ENCODE measurements around the gene SUSD2.

SUSD2 gene

DNA sequence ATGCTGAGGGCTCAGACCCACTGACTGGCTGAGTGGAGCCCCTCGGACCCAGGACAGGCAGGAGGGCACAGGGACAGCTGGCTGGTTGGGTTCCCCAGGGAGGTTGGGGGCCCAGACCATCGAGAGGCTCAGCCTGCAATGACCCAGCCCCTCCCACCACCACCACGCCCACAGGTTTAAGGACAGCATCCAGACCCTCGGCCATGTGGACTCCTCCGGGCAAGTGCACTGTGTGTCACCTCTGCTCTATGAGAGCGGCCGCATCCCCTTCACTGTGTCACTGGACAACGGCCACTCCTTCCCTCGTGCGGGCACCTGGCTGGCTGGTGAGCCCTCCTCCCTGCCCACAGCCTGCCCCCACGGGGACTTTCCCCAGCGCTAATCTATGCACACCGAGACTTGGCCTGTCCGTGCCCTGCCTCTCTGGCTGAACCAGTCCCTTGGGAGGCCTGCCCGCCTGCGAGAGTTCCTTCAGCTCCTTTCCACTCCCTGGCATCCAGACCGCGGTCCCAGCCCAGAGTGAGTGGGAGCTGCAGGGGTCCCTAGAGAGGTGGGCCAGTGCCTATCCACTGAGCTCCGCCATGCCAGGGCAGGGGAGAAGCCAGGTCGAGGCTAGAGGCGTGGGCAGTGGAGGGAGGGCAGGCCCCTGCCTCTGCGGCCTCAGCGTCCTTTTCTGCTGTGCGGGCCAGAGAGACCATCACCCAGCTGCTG, 2.2 kb downstream of the SUSD2 start:
- Histone ChIP-seq H3K36me3 (replicated peaks) (no peaks in the 10 kb centered on the region), H3K4me3 (ENCODE audit: low read depth, low read length) (no peak overlapping the region), H3K27me3 (replicated peaks) (no peaks in the 10 kb centered on the region), H3K27ac (no peak overlapping the region)
- TF ChIP-seq, protein P1, sequence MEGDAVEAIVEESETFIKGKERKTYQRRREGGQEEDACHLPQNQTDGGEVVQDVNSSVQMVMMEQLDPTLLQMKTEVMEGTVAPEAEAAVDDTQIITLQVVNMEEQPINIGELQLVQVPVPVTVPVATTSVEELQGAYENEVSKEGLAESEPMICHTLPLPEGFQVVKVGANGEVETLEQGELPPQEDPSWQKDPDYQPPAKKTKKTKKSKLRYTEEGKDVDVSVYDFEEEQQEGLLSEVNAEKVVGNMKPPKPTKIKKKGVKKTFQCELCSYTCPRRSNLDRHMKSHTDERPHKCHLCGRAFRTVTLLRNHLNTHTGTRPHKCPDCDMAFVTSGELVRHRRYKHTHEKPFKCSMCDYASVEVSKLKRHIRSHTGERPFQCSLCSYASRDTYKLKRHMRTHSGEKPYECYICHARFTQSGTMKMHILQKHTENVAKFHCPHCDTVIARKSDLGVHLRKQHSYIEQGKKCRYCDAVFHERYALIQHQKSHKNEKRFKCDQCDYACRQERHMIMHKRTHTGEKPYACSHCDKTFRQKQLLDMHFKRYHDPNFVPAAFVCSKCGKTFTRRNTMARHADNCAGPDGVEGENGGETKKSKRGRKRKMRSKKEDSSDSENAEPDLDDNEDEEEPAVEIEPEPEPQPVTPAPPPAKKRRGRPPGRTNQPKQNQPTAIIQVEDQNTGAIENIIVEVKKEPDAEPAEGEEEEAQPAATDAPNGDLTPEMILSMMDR (IDR thresholded peaks at IDR 0.05; ENCODE audit: low read depth, low read length, missing control alignments), result no peak
- no peak for DNase-seq
- in situ Hi-C loops (cut with HindIII; ENCODE audit: low pct_ligation_motif_present, low sequenced_read_pairs), result no loop called here

DNA sequence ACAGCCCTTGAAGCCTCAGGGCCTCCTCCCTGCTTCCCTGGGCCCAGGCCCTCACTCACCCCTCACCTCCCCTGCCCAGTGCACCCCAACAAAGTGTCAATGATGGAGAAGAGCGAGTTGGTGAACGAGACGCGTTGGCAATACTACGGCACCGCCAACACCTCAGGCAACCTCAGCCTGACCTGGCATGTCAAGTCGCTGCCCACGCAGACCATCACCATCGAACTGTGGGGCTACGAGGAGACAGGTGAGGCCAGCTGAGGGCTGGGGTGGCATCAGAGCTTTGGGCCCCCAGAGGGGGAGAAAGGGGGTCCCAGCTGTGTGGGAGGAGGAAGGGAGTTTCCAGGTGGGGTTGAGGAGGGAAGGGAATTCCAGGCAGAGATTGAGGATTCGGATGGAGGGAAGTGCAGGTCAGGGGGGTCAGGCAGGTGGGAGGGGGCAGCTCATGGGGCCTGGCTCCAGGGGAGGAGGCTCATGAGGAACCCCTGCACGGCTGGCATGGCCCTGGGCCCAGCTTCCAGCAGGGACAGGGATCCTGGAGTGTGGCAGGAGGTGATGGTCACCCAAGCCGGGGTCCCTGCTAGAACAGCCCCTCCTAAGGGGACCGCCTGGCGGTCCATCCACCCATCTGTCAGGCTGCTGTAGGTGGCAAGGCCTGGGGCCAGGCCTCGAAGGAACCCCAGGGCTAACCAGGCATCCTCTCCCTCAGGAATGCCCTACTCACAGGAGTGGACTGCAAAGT, 2.9 kb downstream of the SUSD2 start:
- no peak for DNase-seq
- no peak overlapping the region for H3K27ac ChIP-seq

DNA sequence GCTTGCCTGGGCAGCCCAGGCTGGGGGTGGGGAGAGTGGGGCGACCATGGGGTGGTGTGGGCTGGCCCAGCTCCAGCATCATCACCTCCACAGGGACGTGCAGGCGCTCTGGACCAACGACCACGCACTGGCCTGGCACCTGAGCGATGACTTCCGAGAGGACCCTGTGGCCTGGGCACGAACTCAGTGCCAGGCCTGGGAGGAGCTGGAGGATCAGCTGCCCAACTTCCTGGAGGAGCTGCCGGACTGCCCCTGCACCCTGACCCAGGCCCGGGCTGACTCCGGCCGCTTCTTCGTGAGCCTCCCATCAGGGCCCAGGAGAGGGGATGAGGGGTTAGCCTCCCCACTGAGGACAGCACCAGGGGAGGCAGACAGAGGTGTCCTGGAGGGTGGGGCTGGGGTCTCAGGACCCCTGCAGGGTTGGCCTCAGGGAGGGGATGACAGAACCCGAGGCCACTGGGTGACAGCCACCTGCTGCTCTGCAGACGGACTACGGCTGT, 3.8 kb downstream of the SUSD2 start:
- H3K27me3 ChIP-seq (replicated peaks), result no peaks in the 10 kb centered on the region
- H3K27ac ChIP-seq, result no peak overlapping the region
- in situ Hi-C loops (cut with HindIII; ENCODE audit: low pct_ligation_motif_present, low sequenced_read_pairs), result no loop called here
- DNase-seq, result no peak
- TF ChIP-seq, protein P1 (IDR thresholded peaks at IDR 0.05; ENCODE audit: low read depth, low read length, missing control alignments), result no peak
- H3K36me3 ChIP-seq (replicated peaks), result no peaks in the 10 kb centered on the region
- no peak overlapping the region for H3K4me3 ChIP-seq (ENCODE audit: low read depth, low read length)

More for the DNA sequence above, 2.9 kb downstream of the SUSD2 start:
- H3K27me3 ChIP-seq (replicated peaks), result no peaks in the 10 kb centered on the region
- H3K4me3 ChIP-seq (ENCODE audit: low read depth, low read length), result no peak overlapping the region
- TF ChIP-seq, protein P1 (IDR thresholded peaks at IDR 0.05; ENCODE audit: low read depth, low read length, missing control alignments), result no peak
- no peaks in the 10 kb centered on the region for H3K36me3 ChIP-seq (replicated peaks)
- in situ Hi-C loops (cut with HindIII; ENCODE audit: low pct_ligation_motif_present, low sequenced_read_pairs), result no loop called here

DNA sequence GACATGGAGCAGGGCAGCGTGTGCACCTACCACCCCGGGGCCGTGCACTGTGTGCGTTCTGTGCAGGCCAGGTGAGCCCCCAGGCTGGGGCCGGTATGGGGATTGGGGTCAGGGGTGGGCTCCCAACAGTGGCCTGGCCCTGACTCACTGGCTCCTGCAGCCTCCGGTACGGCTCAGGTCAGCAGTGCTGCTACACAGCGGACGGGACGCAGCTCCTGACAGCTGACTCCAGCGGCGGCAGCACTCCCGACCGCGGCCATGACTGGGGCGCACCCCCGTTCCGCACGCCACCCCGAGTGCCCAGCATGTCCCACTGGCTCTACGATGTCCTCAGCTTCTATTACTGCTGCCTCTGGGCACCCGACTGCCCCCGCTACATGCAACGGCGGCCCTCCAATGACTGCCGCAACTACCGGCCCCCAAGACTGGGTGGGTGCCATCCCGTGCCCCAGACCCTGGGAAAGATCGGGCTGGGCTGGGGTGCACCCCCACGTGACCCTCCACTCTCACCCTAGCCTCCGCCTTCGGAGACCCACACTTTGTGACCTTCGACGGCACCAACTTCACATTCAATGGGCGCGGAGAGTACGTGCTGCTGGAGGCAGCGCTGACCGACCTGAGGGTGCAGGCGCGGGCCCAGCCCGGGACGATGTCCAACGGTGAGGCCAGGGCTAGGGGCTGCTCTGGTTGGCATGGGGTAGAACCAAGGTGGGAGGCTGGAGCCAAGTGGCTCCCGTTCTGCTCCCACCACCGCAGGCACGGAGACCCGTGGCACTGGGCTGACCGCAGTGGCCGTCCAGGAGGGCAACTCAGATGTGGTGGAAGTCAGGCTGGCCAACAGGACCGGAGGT, 4.4 kb downstream of the SUSD2 start:
- H3K27ac ChIP-seq, result no peak overlapping the region
- no peaks in the 10 kb centered on the region for H3K27me3 ChIP-seq (replicated peaks)
- in situ Hi-C loops (cut with HindIII; ENCODE audit: low pct_ligation_motif_present, low sequenced_read_pairs), result no loop called here
- DNase-seq, result no peak
- TF ChIP-seq, protein P1 (IDR thresholded peaks at IDR 0.05; ENCODE audit: low read depth, low read length, missing control alignments), result no peak
- H3K4me3 ChIP-seq (ENCODE audit: low read depth, low read length), result no peak overlapping the region
- no peaks in the 10 kb centered on the region for H3K36me3 ChIP-seq (replicated peaks)

DNA sequence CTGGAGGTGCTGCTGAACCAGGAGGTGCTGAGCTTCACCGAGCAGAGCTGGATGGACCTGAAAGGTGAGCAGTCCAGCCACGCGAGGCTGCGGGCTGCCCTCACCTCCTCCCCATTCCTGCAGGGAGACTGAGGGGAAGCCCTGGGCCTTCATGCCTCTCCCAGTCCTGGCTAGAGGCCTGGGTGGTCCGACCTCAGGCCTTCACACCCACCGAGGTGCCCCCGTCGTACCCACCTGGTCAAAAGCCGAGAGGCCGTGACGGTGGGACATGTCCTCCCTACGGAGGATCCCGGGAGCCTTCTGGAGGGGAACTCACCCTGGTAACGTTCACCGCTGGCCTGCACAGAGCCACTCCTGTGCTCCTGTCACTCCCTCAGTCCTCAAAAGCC, 5.1 kb downstream of the SUSD2 start:
- Histone ChIP-seq H3K27me3 (replicated peaks) (no peaks in the 10 kb centered on the region), H3K4me3 (ENCODE audit: low read depth, low read length) (no peak overlapping the region), H3K27ac (no peak overlapping the region), H3K36me3 (replicated peaks) (no peaks in the 10 kb centered on the region)
- in situ Hi-C loops (cut with HindIII; ENCODE audit: low pct_ligation_motif_present, low sequenced_read_pairs), result no loop called here
- no peak for DNase-seq
- TF ChIP-seq, protein P1 (IDR thresholded peaks at IDR 0.05; ENCODE audit: low read depth, low read length, missing control alignments), result no peak

Measured in brain microvascular endothelial cell (primary cell).